ENCODE measurements around the gene FLVCR2.

FLVCR2 gene

GRCh38 chr14:75697386-75697785 lies 119.0 kb downstream of the FLVCR2 start:
- no peak for TF ChIP-seq CTCF (IDR thresholded peaks at IDR 0.05; ENCODE audit: poor library complexity, severe bottlenecking)
- H3K27me3 ChIP-seq (ENCODE audit: insufficient read depth, poor library complexity, severe bottlenecking): no peaks in the 10 kb centered on the region
- no peak for DNase-seq (ENCODE audit: low spot score)
- peaks cover 77% of the 10 kb centered on the region for H3K36me3 ChIP-seq (ENCODE audit: low read depth)
- ATAC-seq (ENCODE audit: low read depth): no peak
- no peak overlapping the region for H3K27ac ChIP-seq (ENCODE audit: poor library complexity, severe bottlenecking)
- no peak overlapping the region for H3K4me3 ChIP-seq (ENCODE audit: severe bottlenecking)
- no peaks in the 10 kb centered on the region for H3K9me3 ChIP-seq (ENCODE audit: severe bottlenecking)
- H3K4me1 ChIP-seq (ENCODE audit: insufficient read depth, poor library complexity, severe bottlenecking): no peaks in the 10 kb centered on the region

All from RWPE2 (cell line).